ENCODE results near the gene SSC4D. TPM values are rescaled to one million over a fixed set of nuclear protein-coding genes. Genes with fewer than 3 reads are reported as not detected.

The SSC4D gene
- total RNA-seq, 4 donors from 2014 or later = 0.42 to 0.95 TPM; not detected in 2

GRCh38 chr7:76340617-76341131 lies 68.8 kb downstream of the SSC4D start:
- no peak overlapping the region for H3K4me3 ChIP-seq
- WGBS = 61% methylated on average over 3 of the region's 3 CpGs
- TF ChIP-seq CTCF (IDR thresholded peaks at IDR 0.05) = no peak
- no peak for TF ChIP-seq POLR2A (IDR thresholded peaks at IDR 0.05)
- no peak for TF ChIP-seq POLR2AphosphoS5 (IDR thresholded peaks at IDR 0.05)
- no peak for TF ChIP-seq EP300 (IDR thresholded peaks at IDR 0.05)
- peaks cover 25% of the 10 kb centered on the region for H3K36me3 ChIP-seq
- H3K9me3 ChIP-seq = no peaks in the 10 kb centered on the region
- H3K27me3 ChIP-seq = no peaks in the 10 kb centered on the region
- H3K4me1 ChIP-seq = peaks cover 16% of the 10 kb centered on the region
- DNase-seq (ENCODE audit: low spot score in 2 of 2) = no peak
- H3K27ac ChIP-seq = no peak overlapping the region

Other genes with a start within 250 kb of the SSC4D start
- gene SRRM3, start 207.8 kb downstream of the SSC4D start, total RNA-seq = 1 to 10 TPM; 5.6 to 8.5 (median 7.7) TPM
- 1,000 to 10,000 TPM in 3 of 4 donors, 100 to 1,000 TPM in 1; 981 to 2,288 (median 2,045) TPM for gene HSPB1, start 107.0 kb downstream of the SSC4D start, total RNA-seq
- gene YWHAG, start 50.7 kb downstream of the SSC4D start, total RNA-seq = 10 to 100 TPM; 47.4 to 67.6 (median 65.8) TPM
- gene ZP3, start 15.3 kb upstream of the SSC4D start, total RNA-seq = 10 to 100 TPM in 1 of 4 donors, 1 to 10 TPM in 3; 3.8 to 30.4 (median 8.6) TPM
- 100 to 1,000 TPM in 1 of 4 donors, 10 to 100 TPM in 3; 50.4 to 121 (median 74.2) TPM for gene DTX2, start 52.0 kb upstream of the SSC4D start, total RNA-seq
- gene UPK3B, start 100.9 kb upstream of the SSC4D start, total RNA-seq = 10 to 100 TPM in 2 of 4 donors, 1 to 10 TPM in 2; 6.0 to 43.9 (median 8.9) TPM
- 1 to 10 TPM in 1 of 4 donors, not detected in 3; 3.6 TPM for gene SPDYE16, start 133.6 kb upstream of the SSC4D start, total RNA-seq
- 10 to 100 TPM in 1 of 4 donors, 1 to 10 TPM in 3; 3.2 to 10.8 (median 6.5) TPM for gene POMZP3, start 217.6 kb upstream of the SSC4D start, total RNA-seq

Measured in suprapubic skin (tissue), 4 donors.